Skeletal muscle tissue (tissue), 4 donors: ENCODE results near the gene ZMYM2. TPM values are rescaled to one million over a fixed set of nuclear protein-coding genes. Genes with fewer than 3 reads are reported as not detected.
A peak's percentile ranks its signal among the peaks of the same experiment; 100 is the strongest.

Source experiments
- H3K27ac ChIP-seq: one replicate; pipeline ENCODE4 v1.7.0; 2013; ENCODE audit warnings: mild to moderate bottlenecking, low read depth, low read length, inconsistent platforms
- H3K27me3 ChIP-seq, 3 donors: one replicate each; pipeline ENCODE4 v1.7.0; 2013; ENCODE audit warnings: low read length in 3 of 3; ENCODE audit not compliant: control insufficient read depth in 3 of 3, insufficient read depth in 3 of 3
- H3K36me3 ChIP-seq, 3 donors: one replicate each; pipeline ENCODE4 v1.7.0; 2013; ENCODE audit warnings: low read length in 3 of 3; ENCODE audit not compliant: control insufficient read depth in 3 of 3, insufficient read depth in 3 of 3
- H3K4me1 ChIP-seq, 3 donors: one replicate each; pipeline ENCODE4 v1.7.0; 2013; ENCODE audit warnings: low read length in 3 of 3, mild to moderate bottlenecking in 3 of 3; ENCODE audit not compliant: control insufficient read depth in 3 of 3, insufficient read depth in 3 of 3
- H3K4me3 ChIP-seq, 3 donors: one replicate each; pipeline ENCODE4 v1.7.0; 2013; ENCODE audit warnings: low read length in 3 of 3
- H3K9ac ChIP-seq, 3 donors: one replicate each; pipeline ENCODE4 v1.7.0; 2013; ENCODE audit warnings: low read length in 3 of 3, mild to moderate bottlenecking in 3 of 3, moderate library complexity in 2 of 3, low read depth in 1 of 3
- H3K9me3 ChIP-seq, 3 donors: one replicate each; pipeline ENCODE4 v1.7.0; 2013; ENCODE audit warnings: low read length in 3 of 3; ENCODE audit not compliant: control insufficient read depth in 3 of 3
- total RNA-seq: library from RNA; depleted of rRNA; stranded (reverse); fragments of >200 nt; gene quantifications from one replicate; pipeline ENCODE4 v1.2.3, GENCODE V29; 2014
- donor health status: Osteomylitis.

Gene ZMYM2
- total RNA-seq, 1 donor from 2014 or later: 61.6 TPM

GRCh38 chr13:20136781-20137703, 178.5 kb downstream of the ZMYM2 start:
- H3K9ac ChIP-seq: peak overlapping the region in 1 of 3 donors; percentile 42
- peak overlapping the region; percentile 35 to 48 (median 37) for H3K4me3 ChIP-seq
- peaks cover 7 to 18% (median 14%) of the 10 kb centered on the region in 3 donors for H3K4me1 ChIP-seq
- no peaks in the 10 kb centered on the region for H3K36me3 ChIP-seq
- H3K27ac ChIP-seq: no peak overlapping the region
- no peaks in the 10 kb centered on the region for H3K9me3 ChIP-seq
- peaks cover 14 to 33% (median 33%) of the 10 kb centered on the region in 3 donors for H3K27me3 ChIP-seq

GRCh38 chr13:20137875-20138274, 179.3 kb downstream of the ZMYM2 start:
- H3K27ac ChIP-seq: no peak overlapping the region
- H3K27me3 ChIP-seq: peaks cover 17 to 41% (median 41%) of the 10 kb centered on the region in 3 donors
- H3K4me1 ChIP-seq: peaks cover 7 to 18% (median 14%) of the 10 kb centered on the region in 3 donors

GRCh38 chr13:20140487-20140886, 182.0 kb downstream of the ZMYM2 start:
- H3K9ac ChIP-seq: no peak overlapping the region
- no peaks in the 10 kb centered on the region for H3K36me3 ChIP-seq
- H3K27ac ChIP-seq: no peak overlapping the region
- H3K4me1 ChIP-seq: peaks cover 7 to 18% (median 14%) of the 10 kb centered on the region in 3 donors
- no peak overlapping the region for H3K4me3 ChIP-seq
- no peaks in the 10 kb centered on the region for H3K9me3 ChIP-seq
- peaks cover 18 to 51% (median 50%) of the 10 kb centered on the region in 3 donors for H3K27me3 ChIP-seq

More at GRCh38 chr13:20137875-20138274, 179.3 kb downstream of the ZMYM2 start:
- H3K9ac ChIP-seq: peak overlapping the region in 1 of 3 donors; percentile 43
- H3K36me3 ChIP-seq: no peaks in the 10 kb centered on the region
- no peak overlapping the region for H3K4me3 ChIP-seq
- H3K9me3 ChIP-seq: no peaks in the 10 kb centered on the region

Other genes with a start within 250 kb of the ZMYM2 start
- 59.5 TPM for gene PSPC1, start 175.8 kb upstream of the ZMYM2 start, total RNA-seq
- 15.1 TPM for gene ZMYM5, start 95.1 kb upstream of the ZMYM2 start, total RNA-seq
- gene GJA3, start 202.3 kb downstream of the ZMYM2 start, total RNA-seq: 2.1 TPM
- 1.0 TPM for gene GJB2, start 234.2 kb downstream of the ZMYM2 start, total RNA-seq